ENCODE data around the gene MCF2L2.

MCF2L2 gene

GRCh38 chr3:183391460-183391859 lies 37.0 kb downstream of the MCF2L2 start:
- TF ChIP-seq CTCF (IDR thresholded peaks at IDR 0.05; ENCODE audit: control extremely low read depth, extremely low read depth, low read depth, missing control alignments): no peak
- ChIA-PET CTCF (interaction anchor here (0.9 to 2.2 kb wide), 4 partner anchors 10 to 269 kb away, joined by 3 to 5 read pairs (median 4); no protein-coding TSS in a partner anchor), POLR2A (no interaction called here)
- DNase-seq (ENCODE audit: extremely low spot score): no peak

- ChIA-PET CTCF (interaction anchor here (1.4 to 2.2 kb wide), 2 partner anchors 9 to 212 kb away, joined by 5 read pairs; no protein-coding TSS in a partner anchor), POLR2A (no interaction called here)
- no peak for TF ChIP-seq CTCF (IDR thresholded peaks at IDR 0.05; ENCODE audit: control extremely low read depth, extremely low read depth, low read depth, missing control alignments)
- no peak for DNase-seq (ENCODE audit: extremely low spot score)
Measured at GRCh38 chr3:183390844-183391243, 37.6 kb downstream of the MCF2L2 start.

- CTCF ChIA-PET: interaction anchor here (0.8 to 2.6 kb wide), 6 partner anchors 15 to 267 kb away, joined by 3 to 7 read pairs (median 5); no protein-coding TSS in a partner anchor
- TF ChIP-seq CTCF (IDR thresholded peaks at IDR 0.05; ENCODE audit: control extremely low read depth, extremely low read depth, low read depth, missing control alignments): no peak
Measured at GRCh38 chr3:183388213-183388895, 40.1 kb downstream of the MCF2L2 start.

GRCh38 chr3:183387797-183388196 lies 40.6 kb downstream of the MCF2L2 start:
- ChIA-PET CTCF (interaction anchor here (1.2 to 2.6 kb wide), 4 partner anchors 15 to 265 kb away, joined by 3 to 7 read pairs (median 6); no protein-coding TSS in a partner anchor), POLR2A (no interaction called here)
- no peak for DNase-seq (ENCODE audit: extremely low spot score)
- no peak for TF ChIP-seq CTCF (IDR thresholded peaks at IDR 0.05; ENCODE audit: control extremely low read depth, extremely low read depth, low read depth, missing control alignments)

More at GRCh38 chr3:183388213-183388895, 40.1 kb downstream of the MCF2L2 start:
- POLR2A ChIA-PET: no interaction called here
- no peak for DNase-seq (ENCODE audit: extremely low spot score)

- CTCF ChIA-PET: interaction anchor here (0.7 to 7.2 kb wide), 16 partner anchors 10 to 672 kb away, joined by 3 to 144 read pairs (median 5); partner anchors contain the start of gene LAMP3
- no peak for TF ChIP-seq CTCF (IDR thresholded peaks at IDR 0.05; ENCODE audit: control extremely low read depth, extremely low read depth, low read depth, missing control alignments)
- no peak for DNase-seq (ENCODE audit: extremely low spot score)
- POLR2A ChIA-PET: no interaction called here
Measured at GRCh38 chr3:183386651-183387050, 41.8 kb downstream of the MCF2L2 start.

GRCh38 chr3:183385698-183386613 lies 42.5 kb downstream of the MCF2L2 start:
- ChIA-PET CTCF (interaction anchor here (0.7 to 7.2 kb wide), 25 partner anchors 11 to 671 kb away, joined by 3 to 144 read pairs (median 4); partner anchors contain the start of gene LAMP3), POLR2A (no interaction called here)
- TF ChIP-seq CTCF (IDR thresholded peaks at IDR 0.05; ENCODE audit: control extremely low read depth, extremely low read depth, low read depth, missing control alignments): peak; percentile 65
- peak; percentile 62 for DNase-seq (ENCODE audit: extremely low spot score)
